SH-SY5Y (cell line): Measurements from ENCODE around the gene ACSL5.

Experiments used
- GATA2 ChIP-seq: IDR thresholded peaks from 2 replicates; pipeline ENCODE4 v1.6.1; 2011; ENCODE audit warnings: mild to moderate bottlenecking, low read depth, low read length
- GATA3 ChIP-seq: IDR thresholded peaks from 2 replicates; pipeline ENCODE4 v1.6.1; 2011; ENCODE audit warnings: low read depth, mild to moderate bottlenecking, low read length, moderate library complexity

- no peak for TF ChIP-seq GATA2
- TF ChIP-seq GATA3: no peak
These were observed 1.0 kb downstream of the ACSL5 start for GRCh38 chr10:112374724-112375541.
